Large intestine (tissue), 3 donors: ENCODE data around the gene CDH23. TPM values are rescaled to one million over a fixed set of nuclear protein-coding genes. Genes with fewer than 3 reads are reported as not detected.

Experiments used
- DNase-seq, 2 donors: peaks; one replicate each; pipeline versions ENCODE4 v3.0.0 to v3.0.0-alpha.2; 2013
- H3K27ac ChIP-seq: one replicate; pipeline ENCODE4 v1.5.1; 2013; ENCODE audit warnings: low read length
- H3K27me3 ChIP-seq: 2 replicates; pipeline ENCODE4 v1.6.1; 2013; ENCODE audit warnings: low read length; ENCODE audit not compliant: control insufficient read depth, insufficient read depth
- H3K36me3 ChIP-seq: 2 replicates; pipeline ENCODE4 v1.6.1; 2013; ENCODE audit warnings: low read length; ENCODE audit not compliant: control insufficient read depth, insufficient read depth
- H3K4me1 ChIP-seq: one replicate; pipeline ENCODE4 v1.6.1; 2013; ENCODE audit warnings: low read length; ENCODE audit not compliant: control insufficient read depth, insufficient read depth
- H3K4me3 ChIP-seq: one replicate; pipeline ENCODE4 v1.5.1; 2013; ENCODE audit warnings: low read length
- H3K9me3 ChIP-seq: one replicate; pipeline ENCODE4 v1.6.1; 2013; ENCODE audit warnings: mild to moderate bottlenecking, low read depth, low read length, moderate library complexity; ENCODE audit not compliant: control insufficient read depth
- WGBS: methylation state at CpG from one replicate; pipeline ENCODE4 v1.1.5; 2013; ENCODE audit warnings: low lambda C conversion rate; ENCODE audit not compliant: insufficient coverage; 5-methylcytosine and 5-hydroxymethylcytosine counted together
- polyA plus RNA-seq: library from polyadenylated mRNA; unstranded; fragments of 120-200 nt; gene quantifications from one replicate; pipeline ENCODE4 v1.2.1, GENCODE V29; 2013

The CDH23 gene
- polyA plus RNA-seq, 1 donor: 1.7 TPM

GRCh38 chr10:71825217-71825616 is 428.5 kb downstream of the CDH23 start:
- Histone ChIP-seq H3K27ac (no peak overlapping the region), H3K9me3 (no peaks in the 10 kb centered on the region), H3K27me3 (no peaks in the 10 kb centered on the region), H3K36me3 (peaks cover 95% of the 10 kb centered on the region), H3K4me1 (no peaks in the 10 kb centered on the region), H3K4me3 (no peak overlapping the region)
- DNase-seq: no peak
- no CpG with 5 or more reads among the region's 11 CpGs for WGBS

GRCh38 chr10:71827852-71828251 is 431.1 kb downstream of the CDH23 start:
- 80% methylated on average over 1 of the region's 6 CpGs for WGBS

GRCh38 chr10:71828702-71829101 is 432.0 kb downstream of the CDH23 start:
- WGBS: no CpG with 5 or more reads among the region's 7 CpGs
- H3K4me1 ChIP-seq: no peaks in the 10 kb centered on the region
- no peak overlapping the region for H3K27ac ChIP-seq
- no peak overlapping the region for H3K4me3 ChIP-seq
- H3K9me3 ChIP-seq: no peaks in the 10 kb centered on the region
- H3K27me3 ChIP-seq: no peaks in the 10 kb centered on the region
- peaks cover 89% of the 10 kb centered on the region for H3K36me3 ChIP-seq
- DNase-seq: no peak

More at GRCh38 chr10:71827852-71828251, 431.1 kb downstream of the CDH23 start:
- Histone ChIP-seq H3K4me1 (no peaks in the 10 kb centered on the region), H3K4me3 (no peak overlapping the region), H3K27ac (no peak overlapping the region), H3K27me3 (no peaks in the 10 kb centered on the region), H3K9me3 (no peaks in the 10 kb centered on the region), H3K36me3 (peaks cover 93% of the 10 kb centered on the region)
- no peak for DNase-seq

- Histone ChIP-seq H3K27me3 (no peaks in the 10 kb centered on the region), H3K36me3 (peaks cover 88% of the 10 kb centered on the region), H3K27ac (no peak overlapping the region), H3K4me3 (no peak overlapping the region), H3K4me1 (no peaks in the 10 kb centered on the region), H3K9me3 (no peaks in the 10 kb centered on the region)
- DNase-seq: no peak
- WGBS: no CpG with 5 or more reads among the region's 5 CpGs
These were observed 432.5 kb downstream of the CDH23 start for GRCh38 chr10:71829171-71829570.

GRCh38 chr10:71829896-71830295 is 433.2 kb downstream of the CDH23 start:
- no peaks in the 10 kb centered on the region for H3K9me3 ChIP-seq
- DNase-seq: no peak
- H3K27me3 ChIP-seq: no peaks in the 10 kb centered on the region
- peaks cover 85% of the 10 kb centered on the region for H3K36me3 ChIP-seq
- 100% methylated on average over 1 of the region's 5 CpGs for WGBS
- H3K27ac ChIP-seq: no peak overlapping the region
- H3K4me3 ChIP-seq: no peak overlapping the region
- no peaks in the 10 kb centered on the region for H3K4me1 ChIP-seq

- H3K9me3 ChIP-seq: no peaks in the 10 kb centered on the region
- no peak for DNase-seq
- no peaks in the 10 kb centered on the region for H3K27me3 ChIP-seq
- peaks cover under 1% of the 10 kb centered on the region for H3K4me1 ChIP-seq
- no peak overlapping the region for H3K27ac ChIP-seq
- no CpG with 5 or more reads among the region's 4 CpGs for WGBS
- H3K4me3 ChIP-seq: no peak overlapping the region
- H3K36me3 ChIP-seq: peaks cover 77% of the 10 kb centered on the region
These were observed 434.0 kb downstream of the CDH23 start for GRCh38 chr10:71830726-71831125.

GRCh38 chr10:71831646-71832552 is 435.2 kb downstream of the CDH23 start:
- 67% methylated on average over 1 of the region's 19 CpGs for whole genome bisulfite sequencing
- Histone ChIP-seq H3K27ac (no peak overlapping the region), H3K4me1 (peaks cover 10% of the 10 kb centered on the region), H3K36me3 (peaks cover 65% of the 10 kb centered on the region), H3K9me3 (no peaks in the 10 kb centered on the region), H3K27me3 (no peaks in the 10 kb centered on the region), H3K4me3 (no peak overlapping the region)
- no peak for DNase-seq

GRCh38 chr10:71832967-71833366 is 436.2 kb downstream of the CDH23 start:
- H3K4me1 ChIP-seq: peaks cover 19% of the 10 kb centered on the region
- H3K36me3 ChIP-seq: peaks cover 62% of the 10 kb centered on the region
- H3K4me3 ChIP-seq: no peak overlapping the region
- no peak for DNase-seq
- H3K27me3 ChIP-seq: no peaks in the 10 kb centered on the region
- 93% methylated on average over 2 of the region's 5 CpGs for WGBS
- H3K27ac ChIP-seq: no peak overlapping the region
- no peaks in the 10 kb centered on the region for H3K9me3 ChIP-seq

GRCh38 chr10:71833451-71834342 is 437.0 kb downstream of the CDH23 start:
- Histone ChIP-seq H3K4me3 (no peak overlapping the region), H3K27me3 (no peaks in the 10 kb centered on the region), H3K27ac (no peak overlapping the region), H3K9me3 (no peaks in the 10 kb centered on the region), H3K36me3 (peaks cover 57% of the 10 kb centered on the region), H3K4me1 (peaks cover 19% of the 10 kb centered on the region)
- WGBS: no CpG with 5 or more reads among the region's 8 CpGs
- no peak for DNase-seq

- no peak for DNase-seq
- H3K36me3 ChIP-seq: peaks cover 50% of the 10 kb centered on the region
- no peak overlapping the region for H3K4me3 ChIP-seq
- H3K4me1 ChIP-seq: peaks cover 19% of the 10 kb centered on the region
- no peak overlapping the region for H3K27ac ChIP-seq
- whole genome bisulfite sequencing: no CpG with 5 or more reads among the region's 14 CpGs
- H3K9me3 ChIP-seq: no peaks in the 10 kb centered on the region
- no peaks in the 10 kb centered on the region for H3K27me3 ChIP-seq
These were observed 437.6 kb downstream of the CDH23 start for GRCh38 chr10:71834343-71834674.
